ENCODE results near the gene RAB36. TPM values are rescaled to one million over a fixed set of nuclear protein-coding genes. Genes with fewer than 3 reads are reported as not detected.

The RAB36 gene
- total and polyA plus RNA-seq, 2 experiments from 2014 or later, result 2.7 to 5.3 TPM

GRCh38 chr22:23187211-23187610 lies 41.9 kb downstream of the RAB36 start:
- Histone ChIP-seq H3K27ac (no peak overlapping the region), H3K4me2 (no peak overlapping the region), H4K20me1 (ENCODE audit: insufficient read depth, poor library complexity, severe bottlenecking) (peaks cover 85% of the 10 kb centered on the region), H3K79me2 (peaks cover 100% of the 10 kb centered on the region), H3K36me3 (replicated peaks; ENCODE audit: insufficient read depth, low read depth) (no peaks in the 10 kb centered on the region), H3K4me3 (no peak overlapping the region), H3K4me1 (ENCODE audit: insufficient read depth) (peaks cover 28% of the 10 kb centered on the region), H3K27me3 (no peaks in the 10 kb centered on the region), H3K9me3 (ENCODE audit: low read depth) (no peaks in the 10 kb centered on the region), H2AFZ (no peak overlapping the region), H3K9me2 (replicated peaks; ENCODE audit: insufficient read depth) (no peaks in the 10 kb centered on the region)
- WGBS (ENCODE audit: low lambda C conversion rate, missing lambda C conversion rate), result 83% methylated on average over 4 of the region's 4 CpGs
- no peak for TF ChIP-seq EZH2phosphoT487 (IDR thresholded peaks at IDR 0.05; ENCODE audit: low read depth, severe bottlenecking, unreplicated experiment)
- no peak for TF ChIP-seq EZH2 (IDR thresholded peaks at IDR 0.05; ENCODE audit: borderline replicate concordance)
- TF ChIP-seq, protein P1, sequence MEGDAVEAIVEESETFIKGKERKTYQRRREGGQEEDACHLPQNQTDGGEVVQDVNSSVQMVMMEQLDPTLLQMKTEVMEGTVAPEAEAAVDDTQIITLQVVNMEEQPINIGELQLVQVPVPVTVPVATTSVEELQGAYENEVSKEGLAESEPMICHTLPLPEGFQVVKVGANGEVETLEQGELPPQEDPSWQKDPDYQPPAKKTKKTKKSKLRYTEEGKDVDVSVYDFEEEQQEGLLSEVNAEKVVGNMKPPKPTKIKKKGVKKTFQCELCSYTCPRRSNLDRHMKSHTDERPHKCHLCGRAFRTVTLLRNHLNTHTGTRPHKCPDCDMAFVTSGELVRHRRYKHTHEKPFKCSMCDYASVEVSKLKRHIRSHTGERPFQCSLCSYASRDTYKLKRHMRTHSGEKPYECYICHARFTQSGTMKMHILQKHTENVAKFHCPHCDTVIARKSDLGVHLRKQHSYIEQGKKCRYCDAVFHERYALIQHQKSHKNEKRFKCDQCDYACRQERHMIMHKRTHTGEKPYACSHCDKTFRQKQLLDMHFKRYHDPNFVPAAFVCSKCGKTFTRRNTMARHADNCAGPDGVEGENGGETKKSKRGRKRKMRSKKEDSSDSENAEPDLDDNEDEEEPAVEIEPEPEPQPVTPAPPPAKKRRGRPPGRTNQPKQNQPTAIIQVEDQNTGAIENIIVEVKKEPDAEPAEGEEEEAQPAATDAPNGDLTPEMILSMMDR (IDR thresholded peaks at IDR 0.05; ENCODE audit: poor library complexity), result no peak
- DNase-seq (ENCODE audit: low spot score), result no peak

GRCh38 chr22:23187871-23188700 lies 42.8 kb downstream of the RAB36 start:
- no peak for DNase-seq (ENCODE audit: low spot score)
- Histone ChIP-seq H4K20me1 (ENCODE audit: insufficient read depth, poor library complexity, severe bottlenecking) (peaks cover 85% of the 10 kb centered on the region), H3K9me2 (replicated peaks; ENCODE audit: insufficient read depth) (no peaks in the 10 kb centered on the region), H3K27me3 (no peaks in the 10 kb centered on the region), H3K36me3 (replicated peaks; ENCODE audit: insufficient read depth, low read depth) (no peaks in the 10 kb centered on the region), H3K4me2 (no peak overlapping the region), H3K79me2 (peaks cover 100% of the 10 kb centered on the region), H3K27ac (no peak overlapping the region), H3K4me3 (no peak overlapping the region), H3K9me3 (ENCODE audit: low read depth) (no peaks in the 10 kb centered on the region), H2AFZ (no peak overlapping the region), H3K4me1 (ENCODE audit: insufficient read depth) (peaks cover 21% of the 10 kb centered on the region)
- 74% methylated on average over 7 of the region's 7 CpGs for WGBS (ENCODE audit: low lambda C conversion rate, missing lambda C conversion rate)
- TF ChIP-seq EZH2phosphoT487 (IDR thresholded peaks at IDR 0.05; ENCODE audit: low read depth, severe bottlenecking, unreplicated experiment) (no peak), EZH2 (IDR thresholded peaks at IDR 0.05; ENCODE audit: borderline replicate concordance) (no peak)
- TF ChIP-seq, protein P1 (IDR thresholded peaks at IDR 0.05; ENCODE audit: poor library complexity), result no peak

DNA sequence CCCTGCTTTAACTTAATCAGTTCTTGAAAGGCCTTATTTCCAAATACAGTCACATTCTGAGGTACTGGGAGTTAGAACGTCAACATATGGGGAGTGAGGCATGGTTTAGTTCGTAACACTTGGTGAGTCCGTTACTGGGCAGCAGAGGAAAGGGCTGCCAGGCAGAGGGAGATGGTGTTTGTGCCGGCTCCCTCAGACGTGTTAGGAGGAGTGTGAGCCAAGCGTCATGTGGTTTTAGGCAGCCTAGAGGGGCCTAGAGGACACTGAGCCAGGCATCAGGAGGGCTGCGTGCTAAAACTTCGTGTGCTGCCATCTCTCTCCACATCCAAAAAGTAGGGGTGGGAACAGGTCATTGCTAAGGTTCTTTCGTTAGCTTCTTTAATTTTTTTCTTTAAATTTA lies 45.2 kb downstream of the RAB36 start:
- Histone ChIP-seq H3K27me3 (no peaks in the 10 kb centered on the region), H4K20me1 (ENCODE audit: insufficient read depth, poor library complexity, severe bottlenecking) (peaks cover 80% of the 10 kb centered on the region), H3K9me2 (replicated peaks; ENCODE audit: insufficient read depth) (no peaks in the 10 kb centered on the region), H3K4me2 (no peak overlapping the region), H3K4me3 (no peak overlapping the region), H2AFZ (no peak overlapping the region), H3K36me3 (replicated peaks; ENCODE audit: insufficient read depth, low read depth) (no peaks in the 10 kb centered on the region), H3K27ac (no peak overlapping the region), H3K4me1 (ENCODE audit: insufficient read depth) (peaks cover 3% of the 10 kb centered on the region), H3K9me3 (ENCODE audit: low read depth) (no peaks in the 10 kb centered on the region), H3K79me2 (peaks cover 100% of the 10 kb centered on the region)
- TF ChIP-seq, protein P1 (IDR thresholded peaks at IDR 0.05; ENCODE audit: poor library complexity), result no peak
- TF ChIP-seq EZH2phosphoT487 (IDR thresholded peaks at IDR 0.05; ENCODE audit: low read depth, severe bottlenecking, unreplicated experiment) (no peak), EZH2 (IDR thresholded peaks at IDR 0.05; ENCODE audit: borderline replicate concordance) (no peak)
- no peak for DNase-seq (ENCODE audit: low spot score)
- WGBS (ENCODE audit: low lambda C conversion rate, missing lambda C conversion rate), result 98% methylated on average over 9 of the region's 9 CpGs
